BJ (cell line): Measurements from ENCODE around the gene FLNB. TPM values are rescaled to one million over a fixed set of nuclear protein-coding genes. Genes with fewer than 3 reads are reported as not detected.

Source experiments
- CTCF ChIA-PET: fragments of 350-600 bp; formaldehyde crosslinking; extraction: SDS; loops from one replicate; lab custom pipeline; 2021; ENCODE audit warnings: antibody characterized with exemption, inconsistent platforms; lab: Yijun Ruan, JAX
- POLR2A ChIA-PET: fragments of 300-600 bp; sonication (Branson Sonifier 250); formaldehyde crosslinking; extraction: SDS; loops from one replicate; lab custom pipeline; 2021; ENCODE audit warnings: antibody characterized with exemption; lab: Charles Lee
- DNase-seq: peaks from one replicate; pipeline ENCODE4 v3.0.0-alpha.2; 2011; ENCODE audit warnings: low read depth
- H3K27me3 ChIP-seq: 2 replicates; pipeline ENCODE4 v1.6.0; 2011; ENCODE audit warnings: low read length; ENCODE audit not compliant: control insufficient read depth, insufficient read depth
- H3K36me3 ChIP-seq: 2 replicates; pipeline ENCODE4 v1.5.1; 2011; ENCODE audit warnings: low read length; ENCODE audit not compliant: control insufficient read depth, insufficient read depth
- H3K4me3 ChIP-seq: 2 replicates; pipeline ENCODE4 v1.5.1; 2011; ENCODE audit warnings: low read depth, mild to moderate bottlenecking, control low read depth, low read length
- CTCF ChIP-seq: IDR thresholded peaks from 2 replicates; pipeline ENCODE4 v1.5.1; 2011; ENCODE audit warnings: low read depth, mild to moderate bottlenecking, control low read depth, inconsistent platforms, low read length, moderate library complexity; ENCODE audit not compliant: insufficient read depth
- polyA plus RNA-seq: library from polyadenylated mRNA; depleted of rRNA; stranded (reverse); fragments of >200 nt; gene quantifications from 2 replicates; pipeline ENCODE4 v1.2.3, GENCODE V29; 2011

Gene FLNB
- polyA plus RNA-seq, 1 experiment: 111 TPM

DNA sequence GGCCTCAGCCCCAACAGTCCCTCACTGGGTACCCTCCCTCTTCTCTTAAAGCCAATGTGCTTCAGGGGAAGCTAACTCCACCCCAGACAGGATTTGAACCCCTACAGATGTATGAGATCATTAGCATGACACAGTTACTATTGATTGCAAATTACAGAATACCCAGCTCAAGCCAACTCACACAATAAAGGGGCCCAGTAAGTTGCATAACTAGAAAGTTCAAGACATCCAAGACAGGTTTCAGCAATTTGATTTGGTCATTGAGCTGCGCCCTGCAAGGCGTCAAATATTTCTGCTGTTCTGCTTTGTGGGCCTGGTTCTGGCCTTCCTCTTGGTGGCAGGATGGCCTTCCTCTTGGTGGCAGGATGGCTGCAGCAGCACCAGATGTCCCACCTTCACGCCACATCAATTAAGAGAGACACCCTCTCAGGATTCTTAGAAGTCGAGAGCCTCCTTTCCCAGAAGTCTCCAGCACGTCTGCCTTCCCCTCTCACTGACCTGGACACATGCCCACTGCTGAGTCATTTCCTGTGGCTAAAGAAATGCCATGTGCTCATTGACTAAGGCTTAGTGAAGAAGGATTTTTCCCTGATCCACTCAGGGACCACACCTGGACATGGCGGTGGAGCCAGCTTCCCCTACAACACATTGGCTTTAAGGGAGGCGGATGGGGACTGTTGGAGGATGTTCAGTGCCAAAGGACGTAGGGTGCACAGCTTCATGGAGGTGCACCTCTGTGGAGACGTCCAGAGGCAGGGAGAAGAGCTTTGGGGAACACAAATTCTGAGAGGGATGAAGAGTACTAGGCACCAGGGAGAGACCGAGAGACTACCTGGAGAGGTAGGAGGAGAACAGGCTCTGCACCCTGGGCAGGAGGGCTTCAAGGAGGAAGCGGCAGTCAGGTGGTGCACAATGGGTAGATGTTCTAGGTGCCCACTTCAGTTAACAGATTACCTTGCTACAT lies 153.5 kb downstream of the FLNB start:
- H3K27me3 ChIP-seq: no peaks in the 10 kb centered on the region
- ChIA-PET CTCF (interaction anchor here (1.5 to 1.9 kb wide), 2 partner anchors 16 to 26 kb away, joined by 4 to 5 read pairs; no protein-coding TSS in a partner anchor), POLR2A (no interaction called here)
- DNase-seq: peak; percentile 46
- no peak overlapping the region for H3K4me3 ChIP-seq
- peaks cover 16% of the 10 kb centered on the region for H3K36me3 ChIP-seq
- no peak for TF ChIP-seq CTCF

- POLR2A ChIA-PET: no interaction called here
- no peak for TF ChIP-seq CTCF
- H3K27me3 ChIP-seq: no peaks in the 10 kb centered on the region
- peaks cover 20% of the 10 kb centered on the region for H3K36me3 ChIP-seq
- H3K4me3 ChIP-seq: no peak overlapping the region
- CTCF ChIA-PET: interaction anchor here (1.0 kb wide), 1 partner anchor 157 kb away, joined by 3 read pairs; no protein-coding TSS in a partner anchor
- no peak for DNase-seq
Measured at GRCh38 chr3:58163234-58163633, 155.0 kb downstream of the FLNB start.

- no peak for TF ChIP-seq CTCF
- H3K27me3 ChIP-seq: no peaks in the 10 kb centered on the region
- H3K36me3 ChIP-seq: peaks cover 21% of the 10 kb centered on the region
- ChIA-PET CTCF (interaction anchor here (1.0 to 4.5 kb wide), 4 partner anchors 14 to 158 kb away, joined by 3 to 65 read pairs (median 4); partner anchors contain the start of gene HTD2), POLR2A (no interaction called here)
- DNase-seq: no peak
- no peak overlapping the region for H3K4me3 ChIP-seq
Measured at GRCh38 chr3:58164199-58164879, 156.1 kb downstream of the FLNB start.

DNA sequence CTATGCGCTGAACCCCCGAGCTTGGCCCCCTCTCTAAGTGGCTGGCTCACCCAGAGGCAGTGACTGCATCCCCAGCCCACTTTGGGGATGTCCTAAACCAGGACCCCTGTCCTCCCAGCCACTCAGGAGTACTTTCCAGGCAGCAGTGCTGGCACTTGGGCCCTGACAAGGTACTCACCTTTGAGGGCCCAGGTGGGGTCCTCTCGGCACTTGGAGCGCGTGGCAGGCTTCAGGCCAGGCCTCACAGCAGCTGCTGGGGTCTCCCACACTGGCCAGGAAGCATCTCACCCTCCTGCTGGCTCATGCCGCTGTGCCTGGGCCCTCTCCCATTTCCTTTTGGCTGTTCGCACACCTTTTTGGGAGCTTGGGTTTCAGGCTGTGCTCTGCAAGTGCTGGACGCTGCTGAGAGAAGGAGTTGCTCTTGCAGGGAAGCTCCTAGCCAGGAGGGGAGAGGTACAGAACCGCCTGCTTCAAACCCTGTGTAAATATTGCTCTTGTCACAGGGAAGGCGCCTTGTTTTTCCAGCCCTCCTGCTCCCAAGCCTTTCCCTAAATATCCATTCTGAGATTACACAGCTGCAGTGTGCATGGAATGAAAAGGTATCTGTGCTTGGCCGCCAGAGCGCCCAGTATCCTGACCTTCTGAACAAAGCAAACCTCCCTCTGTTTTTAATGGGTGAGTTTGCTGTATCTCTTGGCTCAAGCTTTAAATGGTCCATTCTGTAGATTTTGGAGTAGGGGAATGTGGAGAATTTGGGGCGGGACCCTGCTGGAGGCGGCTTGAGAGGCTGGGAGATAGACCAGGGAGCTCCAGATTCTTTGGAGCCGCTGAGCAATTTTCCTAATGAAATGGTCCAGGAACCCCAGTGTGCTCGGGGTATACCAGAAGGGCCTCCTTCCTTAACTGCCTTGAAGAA lies 156.9 kb downstream of the FLNB start:
- Histone ChIP-seq H3K4me3 (no peak overlapping the region), H3K27me3 (no peaks in the 10 kb centered on the region), H3K36me3 (peaks cover 23% of the 10 kb centered on the region)
- no peak for TF ChIP-seq CTCF
- CTCF ChIA-PET: interaction anchor here (0.8 to 4.5 kb wide), 5 partner anchors 13 to 157 kb away, joined by 3 to 65 read pairs (median 4); partner anchors contain the start of gene HTD2
- POLR2A ChIA-PET: no interaction called here
- DNase-seq: no peak
